Stimulated activated CD4-positive, alpha-beta T cell treated with anti-CD3 and anti-CD28 coated beads, Interleukin-2, amount 100 ng/mL, for 4 hours (primary cell): Measurements from ENCODE around the gene SRXN1.

ENCODE experiments used
- DNase-seq: peaks from one replicate; pipeline ENCODE4 v3.0.0-alpha.2; 2020; ENCODE audit warnings: low read depth

Gene SRXN1

DNA sequence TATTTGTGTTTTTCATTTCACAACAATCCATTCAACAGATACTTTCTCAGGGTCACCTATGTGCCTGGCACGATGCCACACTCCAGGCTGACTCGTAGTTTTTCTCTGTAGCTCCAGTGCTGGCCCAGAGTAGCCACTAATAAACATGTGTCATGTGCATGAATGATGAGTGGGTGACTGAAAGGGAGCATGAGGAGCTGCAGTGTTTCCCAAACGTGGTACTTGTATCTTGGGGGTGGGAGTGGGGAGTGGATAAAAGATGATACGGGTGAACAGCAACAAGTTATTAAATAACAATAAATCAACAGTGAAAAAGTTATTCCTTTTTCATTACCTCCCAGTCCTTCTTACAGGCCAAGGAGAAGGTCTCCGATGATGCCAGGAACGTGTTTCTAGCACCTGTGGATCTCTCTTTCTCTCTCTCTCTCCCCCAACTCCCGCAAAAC is 17.1 kb downstream of the SRXN1 start:
- DNase-seq: no peak

DNA sequence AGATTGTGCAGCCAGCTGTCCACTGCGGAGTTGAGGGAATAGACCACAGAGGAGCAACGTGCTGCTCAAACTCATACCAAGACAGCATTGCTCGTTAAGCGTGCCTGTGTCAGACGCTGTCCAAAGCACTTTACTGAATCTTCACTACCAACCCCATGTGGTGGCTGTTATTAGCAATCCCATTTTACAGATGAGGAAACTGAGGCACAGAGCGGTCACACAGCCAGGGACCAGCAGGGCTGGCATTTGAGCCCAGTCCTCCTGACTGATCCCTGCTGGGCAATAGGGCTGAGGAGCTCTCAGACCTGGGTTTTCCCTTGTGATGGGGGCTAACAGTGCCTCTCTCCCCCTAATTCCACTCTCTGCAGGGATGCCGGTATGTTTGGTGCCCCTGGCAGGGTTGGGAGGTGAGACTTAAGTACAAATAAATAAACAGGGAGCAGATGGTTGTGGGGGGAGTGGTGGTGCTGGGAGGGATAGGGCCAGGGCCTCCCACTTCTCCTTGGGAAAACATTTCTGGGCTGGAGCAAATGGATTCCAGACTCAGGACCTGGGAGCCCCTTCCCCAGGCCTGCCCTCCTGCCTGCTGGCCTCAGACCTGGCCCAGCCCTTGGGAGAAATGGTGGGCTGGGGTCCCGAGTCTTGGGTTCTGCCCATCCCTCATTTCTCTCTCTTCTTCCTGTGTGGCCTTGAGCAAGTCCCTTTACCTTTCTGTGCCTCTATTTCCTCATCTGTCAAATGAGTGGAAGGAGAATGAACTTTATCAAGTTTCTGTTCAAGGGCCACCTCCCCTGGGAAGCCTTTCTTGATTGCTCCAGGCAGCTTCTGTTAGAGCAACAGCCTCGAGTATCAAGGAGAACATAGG is 17.7 kb downstream of the SRXN1 start:
- DNase-seq: no peak

DNA sequence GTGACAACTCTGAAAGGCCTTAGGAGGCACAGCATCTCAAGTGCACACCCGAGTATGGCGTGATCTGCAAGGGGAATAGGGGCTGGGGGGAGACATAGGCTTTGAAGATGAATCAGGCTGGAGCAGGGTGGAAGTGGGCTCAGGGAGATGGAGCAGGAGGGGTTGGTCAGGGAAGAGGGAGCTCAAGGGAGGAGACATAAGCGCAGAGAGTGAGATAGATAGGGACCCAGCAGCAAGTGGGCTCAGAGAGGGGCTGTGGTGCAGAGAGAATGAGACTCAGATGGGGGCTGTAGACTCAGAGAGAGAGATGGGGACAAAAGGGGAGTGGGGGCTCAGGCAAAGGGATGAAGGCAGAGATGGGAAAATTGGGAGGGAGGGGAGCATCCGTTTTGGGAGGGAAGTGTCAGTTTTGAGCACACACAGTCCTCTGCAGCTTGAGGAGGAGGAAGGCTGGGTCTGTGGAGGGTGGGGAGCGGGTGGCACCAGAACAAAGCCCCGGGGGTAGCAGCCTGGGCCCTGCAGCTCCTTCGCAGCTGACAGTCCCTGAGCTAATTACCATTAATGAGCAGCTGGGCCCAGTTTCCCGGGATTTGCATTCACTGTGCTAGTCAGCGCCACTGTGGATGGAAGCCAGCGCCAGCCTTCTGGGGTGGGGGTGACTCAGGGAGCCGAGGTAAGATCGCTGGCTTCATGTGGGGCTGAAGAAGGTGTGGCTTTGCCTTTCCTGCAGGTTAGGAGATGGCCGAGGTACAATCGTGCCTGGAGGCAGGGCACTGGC is 18.7 kb downstream of the SRXN1 start:
- DNase-seq: no peak

DNA sequence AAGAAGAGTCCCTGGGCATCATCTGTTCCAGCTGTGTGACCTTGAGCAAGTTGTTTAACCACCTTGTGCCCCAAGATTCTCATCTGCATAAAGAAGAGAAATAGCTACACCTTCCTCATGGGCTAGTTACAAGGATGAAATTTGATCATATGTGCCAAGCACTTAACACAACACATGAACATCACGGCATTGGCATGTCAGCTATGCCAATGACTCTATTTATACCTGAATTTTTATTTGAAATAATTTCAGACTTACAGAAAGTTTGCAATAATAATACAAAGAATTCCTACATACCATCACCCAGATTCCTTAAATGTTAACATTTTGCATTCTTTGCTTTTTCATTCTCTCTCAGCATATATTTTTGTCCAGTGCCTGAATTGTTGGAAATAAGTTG is 21.9 kb downstream of the SRXN1 start:
- DNase-seq: no peak

DNA sequence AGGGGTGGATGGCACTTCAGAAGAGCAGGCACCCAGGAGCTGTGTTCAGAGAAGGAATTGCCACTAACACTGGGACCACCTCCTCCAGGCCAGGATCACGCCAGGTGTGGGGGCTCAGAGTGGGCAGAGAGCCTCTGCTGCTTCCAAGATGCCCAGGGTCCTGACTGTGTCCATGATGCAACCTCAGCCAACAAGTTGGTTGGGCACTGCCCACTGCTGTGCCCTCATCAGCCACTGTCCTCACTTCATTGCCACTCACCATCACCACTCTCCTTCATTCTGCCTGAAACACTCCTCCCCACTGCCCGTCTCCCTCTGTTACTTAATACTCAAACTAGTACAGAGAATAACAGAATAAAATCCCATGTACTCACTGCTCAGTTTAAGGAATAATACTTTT is 26.4 kb downstream of the SRXN1 start:
- no peak for DNase-seq

DNA sequence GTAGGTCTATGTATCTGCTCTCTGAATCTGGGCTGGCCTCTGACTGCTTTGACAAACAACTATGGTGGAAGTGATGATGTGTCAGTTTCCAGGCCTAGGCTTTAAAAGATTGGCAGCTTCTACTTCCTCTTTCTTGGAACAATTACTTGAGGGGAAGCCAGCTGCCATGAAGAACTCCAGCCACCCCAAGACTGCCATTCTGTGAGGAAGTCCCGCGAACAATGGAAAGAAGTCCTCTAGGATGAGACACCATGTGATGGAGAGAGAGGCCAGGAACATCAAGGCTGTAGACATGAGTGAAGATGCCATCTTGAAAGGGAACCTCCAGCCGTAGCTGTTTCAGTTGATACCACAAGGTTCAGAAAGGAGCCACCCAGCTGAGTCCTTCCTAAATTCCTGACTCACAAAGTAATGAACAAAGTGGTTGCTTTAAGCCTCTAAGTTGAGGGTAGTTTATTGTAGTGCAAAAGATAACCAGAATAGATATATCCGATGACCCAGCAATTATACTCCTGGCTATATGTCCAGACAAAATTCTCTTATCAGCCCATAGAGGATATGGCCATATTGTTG is 27.6 kb downstream of the SRXN1 start:
- no peak for DNase-seq

DNA sequence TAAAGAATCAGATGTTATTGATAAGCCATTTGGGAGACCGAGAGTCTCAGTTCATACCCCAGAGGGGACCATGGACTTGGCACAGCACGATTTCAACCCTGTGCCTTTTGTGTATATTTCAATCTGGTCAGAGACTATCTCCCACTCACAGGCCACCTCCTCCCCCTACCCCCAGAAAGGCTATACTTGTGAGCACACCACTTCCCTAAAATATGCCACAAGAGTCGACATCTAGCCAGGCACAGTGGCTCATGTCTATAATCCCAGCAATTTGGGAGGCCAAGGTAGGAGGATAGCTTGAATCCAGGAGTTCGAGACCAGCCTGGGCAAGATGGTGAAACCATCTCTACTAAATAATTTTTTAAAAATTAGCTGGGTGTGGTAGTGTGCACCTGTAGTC is 29.3 kb downstream of the SRXN1 start:
- no peak for DNase-seq

DNA sequence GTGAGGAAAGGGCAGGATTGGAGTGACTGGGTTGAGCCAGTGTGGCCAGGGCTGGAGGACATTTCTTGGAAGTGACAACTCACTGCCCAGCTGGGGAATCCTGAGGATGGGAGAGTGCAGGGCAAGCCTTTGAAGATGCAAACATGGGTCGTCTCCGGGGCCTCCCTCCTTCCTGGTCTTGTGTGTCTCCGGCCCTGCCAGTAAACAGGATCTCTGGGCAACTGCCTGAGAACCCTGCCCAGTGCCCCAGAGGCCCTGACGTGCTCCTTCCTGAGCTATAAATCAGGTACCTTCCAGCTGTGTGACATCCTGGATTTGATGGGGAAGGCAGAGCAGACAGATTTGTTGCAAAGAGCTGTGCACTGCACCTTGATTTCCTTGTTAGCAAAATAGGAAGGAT is 30.0 kb downstream of the SRXN1 start:
- DNase-seq: no peak

DNA sequence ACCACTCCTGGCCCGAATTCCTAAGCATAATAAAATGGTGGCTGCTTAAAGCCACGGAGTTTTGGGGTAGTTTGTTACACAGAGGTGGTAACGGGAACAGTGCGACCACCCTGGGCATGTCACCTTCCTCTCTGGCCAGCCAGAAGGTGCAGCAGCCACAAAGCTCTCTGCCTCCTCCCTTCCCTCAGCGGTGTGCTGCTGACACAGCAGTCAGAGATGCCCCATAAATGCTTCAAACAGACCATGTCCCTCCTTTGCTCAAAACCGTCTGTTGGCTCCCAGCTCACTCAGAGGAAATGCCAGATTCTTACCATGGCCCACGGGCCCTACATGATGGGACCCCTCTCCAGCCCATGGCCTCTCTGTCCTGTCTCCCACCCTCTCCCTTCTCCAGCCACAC is 30.8 kb downstream of the SRXN1 start:
- DNase-seq: no peak

DNA sequence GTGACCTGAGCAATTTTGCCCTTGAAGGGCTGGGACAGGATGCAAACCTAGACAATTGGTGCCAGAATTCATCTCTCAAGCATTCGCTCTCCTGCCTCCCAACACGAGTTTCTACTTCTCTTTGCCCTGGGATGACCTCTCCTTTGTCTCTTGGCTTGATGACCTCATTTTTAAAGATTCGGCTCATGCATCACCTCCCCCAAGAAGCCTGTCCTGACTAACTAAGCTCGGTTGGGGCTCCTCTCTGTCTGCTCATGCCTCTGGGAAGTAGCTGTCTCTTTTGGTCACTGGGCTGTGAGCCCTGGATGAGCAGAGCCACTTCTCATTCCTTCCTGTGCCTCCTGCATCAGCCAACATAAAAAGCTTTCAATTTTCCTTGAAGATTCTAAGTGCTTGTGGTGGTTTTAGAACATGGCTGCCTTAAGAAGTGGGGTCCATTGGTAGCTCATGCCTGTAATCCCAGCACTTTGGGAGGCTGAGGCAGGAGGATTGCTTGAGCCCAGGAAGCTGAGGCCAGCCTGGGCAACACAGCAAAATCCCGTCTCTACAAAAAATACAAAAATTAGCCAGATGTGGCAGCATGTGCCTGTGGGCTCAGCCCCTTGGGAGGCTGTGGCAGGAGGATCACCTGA is 31.8 kb downstream of the SRXN1 start:
- no peak for DNase-seq

DNA sequence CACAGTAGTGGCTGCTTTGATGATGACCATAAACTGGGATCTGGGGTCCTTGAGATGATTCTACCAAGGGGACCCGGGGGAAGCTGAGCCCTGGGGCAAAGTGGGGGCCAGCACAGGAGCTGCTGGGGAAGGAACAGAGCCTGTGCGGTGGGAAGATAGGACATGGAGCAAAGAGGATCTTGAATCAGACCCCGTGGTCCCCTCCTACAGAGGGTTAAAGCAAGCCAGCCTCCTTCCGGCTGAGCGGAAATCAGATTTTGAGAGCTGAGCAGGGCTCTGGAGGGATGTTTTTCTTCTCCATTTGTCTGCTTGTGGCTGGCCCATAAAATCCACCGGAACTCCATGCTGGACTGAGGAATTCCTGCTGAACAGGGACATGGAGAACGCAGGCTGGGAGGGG is 32.8 kb downstream of the SRXN1 start:
- no peak for DNase-seq

DNA sequence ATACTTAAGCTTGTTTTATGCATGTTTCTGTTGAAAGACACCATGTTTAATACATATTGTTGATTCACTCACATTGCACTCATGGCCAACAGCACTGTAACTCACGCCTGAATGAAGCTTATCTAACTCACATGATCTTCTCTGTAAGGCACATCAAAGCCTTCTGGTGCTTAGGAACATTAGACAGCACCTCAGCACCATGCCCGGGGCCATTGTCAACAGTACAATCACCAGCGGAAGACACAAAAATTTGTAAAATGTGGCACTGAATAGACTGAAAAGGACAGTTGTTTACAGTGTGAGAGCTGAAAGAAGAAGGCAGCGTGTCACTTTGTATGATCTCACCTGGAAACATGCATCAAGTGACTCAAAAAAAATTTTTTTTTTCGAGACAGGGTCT is 34.0 kb downstream of the SRXN1 start:
- no peak for DNase-seq

DNA sequence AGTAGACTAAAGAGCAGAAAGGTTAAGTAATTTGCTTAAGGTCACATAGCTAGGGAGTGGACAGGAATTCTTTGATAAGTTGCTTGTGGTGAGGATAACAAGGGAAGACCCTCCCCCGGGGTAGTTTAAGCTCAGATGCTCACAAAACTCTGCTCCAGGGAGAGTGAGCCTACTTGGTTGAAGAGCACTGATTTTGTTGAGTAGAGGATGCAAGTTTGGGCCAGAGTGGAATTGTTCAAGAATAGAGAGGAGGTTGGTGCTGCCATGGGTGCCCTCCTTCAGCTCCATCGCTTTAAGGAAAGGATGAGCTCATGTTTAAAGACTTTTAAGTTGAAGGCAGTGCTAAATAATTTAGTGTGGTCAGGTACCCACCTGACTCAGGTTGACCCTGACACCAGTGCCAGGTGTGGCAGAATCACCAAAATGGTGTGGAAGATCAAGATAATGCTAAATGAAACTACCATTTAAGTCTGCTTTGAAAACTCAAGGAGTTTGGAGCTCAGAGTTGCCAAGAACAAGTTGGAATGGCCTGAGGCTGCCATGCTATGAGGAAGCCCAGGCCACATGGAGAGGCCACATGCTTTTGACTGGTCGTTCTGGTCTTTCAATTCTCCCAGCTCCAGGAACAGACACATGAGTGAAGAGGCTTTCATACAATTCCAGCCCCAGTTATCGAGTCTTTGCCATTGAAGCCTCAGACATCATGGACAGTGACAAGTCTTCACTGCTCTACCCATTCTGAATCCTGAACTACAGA is 34.9 kb downstream of the SRXN1 start:
- no peak for DNase-seq

DNA sequence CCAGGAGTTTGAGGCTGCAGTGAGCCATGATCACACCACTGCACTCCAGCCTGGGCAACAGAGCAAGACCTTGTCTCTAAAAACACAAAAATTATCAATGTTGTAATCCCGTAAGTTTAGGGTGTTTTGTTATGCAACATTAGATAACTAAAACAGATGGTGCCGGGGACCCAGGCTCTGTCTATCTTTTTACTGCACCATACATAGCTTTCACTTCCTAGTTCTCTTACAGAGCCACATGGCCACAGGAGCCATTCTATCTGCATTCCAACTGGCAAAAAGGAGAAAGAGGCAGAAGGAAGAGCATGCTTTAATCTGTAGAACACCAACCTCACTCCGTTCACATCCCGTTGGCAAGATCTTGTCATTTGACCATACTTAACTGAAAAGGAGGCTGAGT is 37.5 kb downstream of the SRXN1 start:
- no peak for DNase-seq

DNA sequence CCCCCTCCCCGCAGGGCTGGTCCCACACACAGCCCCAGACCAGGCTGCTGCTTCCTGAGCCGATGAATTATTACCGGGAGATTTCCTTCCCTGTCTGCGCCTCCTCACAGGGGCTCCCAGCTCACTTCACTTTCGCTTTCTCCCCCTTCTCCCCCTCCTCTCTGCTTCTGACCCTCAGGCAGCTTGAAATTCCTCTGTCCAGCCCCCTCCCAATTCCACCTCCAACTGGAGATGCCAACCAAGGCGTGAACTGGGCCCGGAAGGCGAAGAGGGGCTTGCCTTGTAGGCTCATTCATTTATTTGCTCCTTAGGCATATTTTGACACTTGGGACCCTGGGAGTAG is 41.2 kb downstream of the SRXN1 start:
- no peak for DNase-seq

DNA sequence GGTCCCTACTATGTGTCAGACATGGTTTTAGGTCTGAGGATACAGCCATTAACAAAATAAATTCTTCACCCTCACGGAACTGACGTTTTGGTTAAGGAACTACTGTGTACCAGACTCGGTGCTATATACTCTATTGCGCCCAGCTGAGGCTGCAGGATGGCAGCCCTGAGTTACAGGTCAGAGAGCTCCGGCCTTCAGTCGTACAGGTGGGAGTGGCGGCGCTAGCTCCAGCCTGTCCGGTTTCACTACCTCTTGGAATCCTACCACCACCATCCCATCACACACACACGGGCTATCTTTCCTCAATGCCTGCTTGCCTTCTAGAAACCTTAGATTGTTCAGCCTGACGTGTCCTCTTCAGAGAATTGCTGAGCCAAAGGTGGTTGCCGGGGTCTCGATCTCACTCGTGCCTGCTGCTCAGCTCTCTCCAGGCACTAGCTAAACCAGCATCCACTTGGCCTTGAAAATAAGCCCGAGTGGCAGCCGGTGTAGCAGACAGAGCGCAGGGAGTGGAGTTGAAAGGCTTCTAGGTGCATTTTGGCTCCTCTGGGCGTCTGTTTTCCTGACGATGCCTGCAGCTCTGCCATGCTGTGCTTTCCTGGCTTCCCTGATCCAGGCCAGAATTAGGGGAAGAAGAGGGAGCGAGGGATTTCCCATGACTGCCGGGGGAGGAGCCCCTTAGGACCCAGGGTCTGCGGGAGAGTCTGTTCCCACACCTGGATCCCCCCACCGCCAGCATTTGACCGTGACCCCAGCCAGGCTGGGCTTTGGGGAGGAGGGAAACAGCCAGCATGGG is 41.8 kb downstream of the SRXN1 start:
- no peak for DNase-seq

DNA sequence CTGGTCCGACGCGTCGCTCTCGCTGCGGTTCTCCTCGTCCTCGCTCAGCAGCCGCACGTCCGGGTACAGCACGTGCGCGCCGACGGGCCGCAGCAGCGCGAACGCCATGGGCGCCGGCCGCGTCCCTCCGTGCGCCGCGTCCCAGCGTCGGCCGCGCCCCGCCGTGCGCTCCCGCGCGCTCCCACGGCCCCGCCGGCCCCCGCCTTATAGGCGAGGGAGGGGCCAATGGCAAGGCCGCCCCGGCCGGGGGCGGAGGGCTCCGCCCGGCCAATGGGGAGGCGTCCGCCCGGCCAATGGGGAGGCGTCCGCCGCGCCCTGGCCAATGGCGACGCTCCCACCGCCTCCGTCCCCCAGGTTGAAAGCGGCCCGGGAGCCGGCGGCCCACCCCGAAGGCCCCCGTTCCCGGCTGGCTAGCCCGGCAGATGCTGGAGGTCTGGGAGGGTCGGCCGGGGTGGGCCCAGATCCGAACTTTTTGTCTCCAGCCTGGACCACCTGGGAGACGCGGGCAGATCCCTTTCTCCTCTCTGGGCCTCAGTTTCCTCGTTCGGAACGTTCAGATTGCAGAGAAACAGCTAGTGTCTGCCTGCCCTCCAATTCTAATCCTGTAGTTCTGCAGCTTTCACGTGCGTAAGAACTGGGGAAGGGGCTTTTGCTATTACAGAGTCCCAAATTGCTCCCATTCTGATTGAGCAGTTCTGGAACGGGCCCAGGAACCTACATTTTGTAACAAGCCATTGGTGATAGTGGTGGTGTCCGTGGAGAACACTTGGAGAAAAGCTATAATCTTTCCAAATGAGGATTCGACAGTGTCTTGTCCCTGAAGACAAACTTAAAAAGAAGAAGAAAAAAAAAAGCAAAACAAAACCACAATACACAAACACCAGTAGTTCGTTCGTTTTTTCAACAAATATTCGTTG is 42.6 kb downstream of the SRXN1 start, which contains the start of gene TCF15:
TSS of gene TCF15 (minus strand) at position 180 of the 917 bp plus-strand sequence. CDS start at position 108, 72 bp downstream.
- no peak for DNase-seq

DNA sequence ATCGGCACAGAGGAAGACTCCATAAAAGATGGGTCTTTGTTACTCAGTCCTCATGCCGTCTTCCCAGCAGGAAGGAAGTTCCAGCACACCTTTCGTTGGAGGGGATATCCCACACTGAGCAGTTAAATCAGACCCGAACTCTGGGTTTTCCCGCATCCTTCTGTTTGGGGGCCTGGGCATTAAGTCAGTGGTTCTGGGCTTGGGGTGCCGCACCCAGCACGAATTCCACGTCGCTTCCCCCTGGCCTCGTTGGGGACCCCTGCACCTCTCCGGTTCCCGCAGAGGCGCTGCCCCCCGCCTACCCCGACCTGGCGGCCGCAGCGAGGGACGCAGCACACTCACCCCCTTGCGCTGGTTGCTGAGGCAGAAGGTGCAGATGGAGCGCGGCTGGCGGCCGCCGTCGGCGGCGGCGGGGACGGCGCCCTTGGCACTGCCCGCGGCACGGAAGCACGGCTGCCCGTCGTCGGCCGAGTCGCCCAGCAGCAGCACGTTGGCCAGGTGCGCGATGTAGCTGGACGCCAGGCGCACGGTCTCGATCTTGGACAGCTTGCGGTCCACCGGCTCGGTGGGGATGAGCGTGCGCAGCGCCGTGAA is 43.5 kb downstream of the SRXN1 start:
- DNase-seq: no peak

DNA sequence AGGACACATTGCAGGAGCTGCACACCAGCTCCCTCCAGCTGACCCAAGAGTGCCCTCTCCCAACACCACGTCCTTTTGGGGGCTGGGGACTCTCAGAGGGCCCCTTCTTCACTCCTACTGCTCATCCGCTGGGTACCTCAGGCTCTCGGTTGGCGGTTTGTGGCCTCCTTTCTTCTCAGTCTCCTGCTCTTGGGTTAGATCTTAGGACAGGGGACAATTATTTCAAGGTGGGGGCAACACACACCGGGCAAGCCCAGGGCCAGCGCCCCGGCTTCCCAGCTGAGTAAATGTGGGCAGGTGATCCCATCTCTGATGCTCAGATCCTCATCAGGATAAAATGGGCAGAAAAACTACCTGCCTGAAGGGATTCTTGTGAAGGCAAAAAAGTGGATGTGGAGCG is 44.0 kb downstream of the SRXN1 start:
- DNase-seq: no peak

DNA sequence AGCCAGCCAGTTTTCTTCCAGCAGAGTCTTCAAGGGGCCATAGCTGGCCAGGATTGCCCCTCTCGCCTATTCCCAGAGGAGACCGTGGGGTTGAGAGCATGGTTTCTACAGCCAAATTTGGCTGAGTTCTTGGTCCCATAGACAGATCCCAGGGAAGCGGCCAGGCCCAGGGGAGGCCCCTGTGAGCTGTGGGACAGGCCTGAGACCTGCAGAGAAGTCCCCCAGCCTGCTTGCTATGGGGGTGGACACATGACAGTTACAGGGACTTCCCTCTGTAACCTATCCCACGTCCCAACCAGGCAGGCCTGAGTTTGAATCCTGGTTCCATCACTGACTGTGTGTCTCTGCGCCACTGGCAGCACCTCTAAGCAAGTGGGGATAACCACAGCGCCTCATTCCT is 45.5 kb downstream of the SRXN1 start:
- no peak for DNase-seq
